Measurements from ENCODE around the gene RNF220. TPM values are rescaled to one million over a fixed set of nuclear protein-coding genes. Genes with fewer than 3 reads are reported as not detected.

The RNF220 gene
- total RNA-seq, 4 donors from 2014 or later: 45.8 to 169 (median 89.4) TPM

DNA sequence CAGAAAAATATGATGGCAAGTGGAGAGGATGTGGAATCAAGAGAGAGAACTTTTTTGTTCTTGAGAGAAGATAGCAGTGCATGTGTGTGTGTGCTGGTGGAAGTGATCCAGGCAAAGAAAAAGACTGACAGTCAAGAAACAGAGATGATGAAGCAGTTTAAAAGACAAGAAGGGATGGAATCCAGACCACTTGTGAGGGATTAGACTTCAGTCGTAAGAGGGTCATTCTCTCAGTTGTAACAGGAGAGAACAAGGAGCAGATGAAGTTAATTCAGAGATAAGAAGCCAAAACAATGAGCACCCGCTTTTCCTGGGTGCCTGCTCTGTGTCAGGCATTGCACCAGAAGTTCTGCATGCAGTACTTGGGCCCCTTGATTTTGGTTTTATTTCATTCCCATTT, 76.6 kb downstream of the RNF220 start:
- TF ChIP-seq, protein P1, sequence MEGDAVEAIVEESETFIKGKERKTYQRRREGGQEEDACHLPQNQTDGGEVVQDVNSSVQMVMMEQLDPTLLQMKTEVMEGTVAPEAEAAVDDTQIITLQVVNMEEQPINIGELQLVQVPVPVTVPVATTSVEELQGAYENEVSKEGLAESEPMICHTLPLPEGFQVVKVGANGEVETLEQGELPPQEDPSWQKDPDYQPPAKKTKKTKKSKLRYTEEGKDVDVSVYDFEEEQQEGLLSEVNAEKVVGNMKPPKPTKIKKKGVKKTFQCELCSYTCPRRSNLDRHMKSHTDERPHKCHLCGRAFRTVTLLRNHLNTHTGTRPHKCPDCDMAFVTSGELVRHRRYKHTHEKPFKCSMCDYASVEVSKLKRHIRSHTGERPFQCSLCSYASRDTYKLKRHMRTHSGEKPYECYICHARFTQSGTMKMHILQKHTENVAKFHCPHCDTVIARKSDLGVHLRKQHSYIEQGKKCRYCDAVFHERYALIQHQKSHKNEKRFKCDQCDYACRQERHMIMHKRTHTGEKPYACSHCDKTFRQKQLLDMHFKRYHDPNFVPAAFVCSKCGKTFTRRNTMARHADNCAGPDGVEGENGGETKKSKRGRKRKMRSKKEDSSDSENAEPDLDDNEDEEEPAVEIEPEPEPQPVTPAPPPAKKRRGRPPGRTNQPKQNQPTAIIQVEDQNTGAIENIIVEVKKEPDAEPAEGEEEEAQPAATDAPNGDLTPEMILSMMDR (IDR thresholded peaks at IDR 0.05): no peak
- TF ChIP-seq EP300 (IDR thresholded peaks at IDR 0.05; ENCODE audit: low read depth): no peak
- no peak for TF ChIP-seq POLR2AphosphoS5 (IDR thresholded peaks at IDR 0.05)
- no peak for TF ChIP-seq POLR2A (IDR thresholded peaks at IDR 0.05)
- in situ Hi-C loops (cut with MboI; ENCODE audit: low pct_ligation_motif_present in 1 of 4, low pct_unique_long_range_greater_than_20kb in 1 of 4, low sequenced_read_pairs in 3 of 4): no loop called here
- intact Hi-C loops (cut with DNase I; ENCODE audit: low total_unique reads): no loop called here

GRCh38 chr1:44483089-44483874, 78.2 kb downstream of the RNF220 start:
- WGBS, 2 donors (ENCODE audit: low coverage in 1 of 2): 88 to 91% methylated on average over 4 to 5 of the region's 5 CpGs
- in situ Hi-C loops (cut with MboI; ENCODE audit: low pct_ligation_motif_present in 1 of 4, low pct_unique_long_range_greater_than_20kb in 1 of 4, low sequenced_read_pairs in 3 of 4): no loop called here

More for the DNA sequence above, 76.6 kb downstream of the RNF220 start:
- DNase-seq: no peak
- Histone ChIP-seq H3K9me3 (no peaks in the 10 kb centered on the region), H3K4me3 (no peak overlapping the region), H3K4me1 (peaks cover 0 to 11% (median 5%) of the 10 kb centered on the region in 4 donors), H3K27ac (no peak overlapping the region), H3K27me3 (peaks cover 16% of the 10 kb centered on the region), H3K36me3 (no peaks in the 10 kb centered on the region)
- 69 to 76% methylated on average over 2 of the region's 2 CpGs for WGBS, 2 donors (ENCODE audit: low coverage in 1 of 2)

GRCh38 chr1:44484155-44484688, 79.2 kb downstream of the RNF220 start:
- intact Hi-C loops (cut with DNase I; ENCODE audit: low total_unique reads) (no loop called here), in situ Hi-C loops (cut with MboI; ENCODE audit: low pct_ligation_motif_present in 1 of 4, low pct_unique_long_range_greater_than_20kb in 1 of 4, low sequenced_read_pairs in 3 of 4) (no loop called here)
- Histone ChIP-seq H3K4me1 (peaks cover 0 to 11% (median 5%) of the 10 kb centered on the region in 4 donors), H3K27ac (no peak overlapping the region), H3K27me3 (peaks cover 16% of the 10 kb centered on the region), H3K9me3 (no peaks in the 10 kb centered on the region), H3K4me3 (no peak overlapping the region), H3K36me3 (no peaks in the 10 kb centered on the region)
- TF ChIP-seq EP300 (IDR thresholded peaks at IDR 0.05; ENCODE audit: low read depth): no peak
- TF ChIP-seq, protein P1 (IDR thresholded peaks at IDR 0.05): no peak
- TF ChIP-seq POLR2AphosphoS5 (IDR thresholded peaks at IDR 0.05): no peak
- no peak for TF ChIP-seq POLR2A (IDR thresholded peaks at IDR 0.05)
- no peak for DNase-seq
- 65 to 77% methylated on average over 9 to 11 of the region's 11 CpGs for WGBS, 2 donors (ENCODE audit: low coverage in 1 of 2)

More at GRCh38 chr1:44483089-44483874, 78.2 kb downstream of the RNF220 start:
- Histone ChIP-seq H3K36me3 (no peaks in the 10 kb centered on the region), H3K9me3 (no peaks in the 10 kb centered on the region), H3K27ac (no peak overlapping the region), H3K27me3 (peaks cover 16% of the 10 kb centered on the region), H3K4me3 (no peak overlapping the region), H3K4me1 (peaks cover 0 to 11% (median 5%) of the 10 kb centered on the region in 4 donors)
- intact Hi-C loops (cut with DNase I; ENCODE audit: low total_unique reads): no loop called here
- no peak for TF ChIP-seq EP300 (IDR thresholded peaks at IDR 0.05; ENCODE audit: low read depth)
- TF ChIP-seq, protein P1 (IDR thresholded peaks at IDR 0.05): no peak
- no peak for TF ChIP-seq POLR2AphosphoS5 (IDR thresholded peaks at IDR 0.05)
- TF ChIP-seq POLR2A (IDR thresholded peaks at IDR 0.05): no peak
- no peak for DNase-seq

GRCh38 chr1:44485229-44485933, 80.3 kb downstream of the RNF220 start:
- 33 to 55% methylated on average over 10 to 13 of the region's 13 CpGs for WGBS, 2 donors (ENCODE audit: low coverage in 1 of 2)
- no peak overlapping the region for H3K4me3 ChIP-seq
- peaks cover 26% of the 10 kb centered on the region for H3K27me3 ChIP-seq
- DNase-seq: no peak
- H3K36me3 ChIP-seq: no peaks in the 10 kb centered on the region
- H3K9me3 ChIP-seq: no peaks in the 10 kb centered on the region
- H3K27ac ChIP-seq: peak overlapping the region; percentile 40 to 67 (median 62)
- H3K4me1 ChIP-seq: peaks cover 0 to 11% (median 5%) of the 10 kb centered on the region in 4 donors
- in situ Hi-C loops (cut with MboI; ENCODE audit: low pct_ligation_motif_present in 1 of 4, low pct_unique_long_range_greater_than_20kb in 1 of 4, low sequenced_read_pairs in 3 of 4): no loop called here
- TF ChIP-seq EP300 (IDR thresholded peaks at IDR 0.05; ENCODE audit: low read depth) (no peak), POLR2AphosphoS5 (IDR thresholded peaks at IDR 0.05) (peak in 1 of 3 donors; percentile 6), POLR2A (IDR thresholded peaks at IDR 0.05) (no peak)
- intact Hi-C loops (cut with DNase I; ENCODE audit: low total_unique reads): no loop called here
